ENCODE data around the gene UBL4B. TPM values are rescaled to one million over a fixed set of nuclear protein-coding genes. Genes with fewer than 3 reads are reported as not detected.

Gene UBL4B
- total RNA-seq, 1 experiment from 2014 or later, result 0.07 TPM

GRCh38 chr1:110134050-110134595 lies 21.9 kb downstream of the UBL4B start:
- Histone ChIP-seq H3K9ac (ENCODE audit: low read length) (no peak overlapping the region), H3K27me3 (ENCODE audit: low read length) (peaks cover 52% of the 10 kb centered on the region), H3K36me3 (ENCODE audit: low read depth, low read length) (no peaks in the 10 kb centered on the region), H3K27ac (ENCODE audit: low read length) (no peak overlapping the region), H3K9me3 (ENCODE audit: low read length) (no peaks in the 10 kb centered on the region), H2AFZ (ENCODE audit: low read length) (no peak overlapping the region), H3K79me2 (ENCODE audit: low read length) (no peaks in the 10 kb centered on the region), H3K9me2 (replicated peaks; ENCODE audit: low read length) (no peaks in the 10 kb centered on the region), H3K4me1 (ENCODE audit: insufficient read depth, low read length) (no peaks in the 10 kb centered on the region), H3K4me3 (ENCODE audit: low read length) (no peak overlapping the region), H3K4me2 (ENCODE audit: low read length) (no peak overlapping the region), H4K20me1 (ENCODE audit: low read length) (no peaks in the 10 kb centered on the region), H3F3A (ENCODE audit: low read length, unreplicated experiment) (no peaks in the 10 kb centered on the region)
- intact Hi-C loops (cut with micrococcal nuclease), result no loop called here
- TF ChIP-seq EZH2phosphoT487 (IDR thresholded peaks at IDR 0.05; ENCODE audit: borderline replicate concordance, low read length) (no peak), CTCF (conservative IDR thresholded peaks at IDR 0.05; ENCODE audit: low read depth, low read length) (no peak), EZH2 (IDR thresholded peaks at IDR 0.05; ENCODE audit: low read length, unreplicated experiment) (no peak)
- POLR2A ChIA-PET (ENCODE audit: unreplicated experiment), result no interaction called here
- no peak for DNase-seq
- no peak for ATAC-seq
- CTCF ChIA-PET, result no interaction called here
- BruUV-seq (replicated peaks), result no TSS peak

GRCh38 chr1:110135246-110135645 lies 23.0 kb downstream of the UBL4B start:
- CTCF ChIA-PET, result no interaction called here
- Histone ChIP-seq H3K4me2 (ENCODE audit: low read length) (no peak overlapping the region), H3F3A (ENCODE audit: low read length, unreplicated experiment) (no peaks in the 10 kb centered on the region), H3K9me2 (replicated peaks; ENCODE audit: low read length) (no peaks in the 10 kb centered on the region), H3K36me3 (ENCODE audit: low read depth, low read length) (no peaks in the 10 kb centered on the region), H3K79me2 (ENCODE audit: low read length) (no peaks in the 10 kb centered on the region), H3K9me3 (ENCODE audit: low read length) (no peaks in the 10 kb centered on the region), H3K9ac (ENCODE audit: low read length) (no peak overlapping the region), H4K20me1 (ENCODE audit: low read length) (no peaks in the 10 kb centered on the region), H3K27me3 (ENCODE audit: low read length) (peaks cover 54% of the 10 kb centered on the region), H3K4me3 (ENCODE audit: low read length) (no peak overlapping the region), H3K27ac (ENCODE audit: low read length) (no peak overlapping the region), H3K4me1 (ENCODE audit: insufficient read depth, low read length) (no peaks in the 10 kb centered on the region), H2AFZ (ENCODE audit: low read length) (no peak overlapping the region)
- intact Hi-C loops (cut with micrococcal nuclease), result no loop called here
- no TSS peak for BruUV-seq (replicated peaks)
- no peak for DNase-seq
- TF ChIP-seq EZH2 (IDR thresholded peaks at IDR 0.05; ENCODE audit: low read length, unreplicated experiment), result no peak
- ATAC-seq, result no peak
- POLR2A ChIA-PET (ENCODE audit: unreplicated experiment), result interaction anchor here (0.6 kb wide), 1 partner anchor 41 kb away, joined by 4 read pairs; no protein-coding TSS in a partner anchor

GRCh38 chr1:110135666-110136065 lies 23.4 kb downstream of the UBL4B start:
- no TSS peak for BruUV-seq (replicated peaks)
- intact Hi-C loops (cut with micrococcal nuclease), result no loop called here
- no peak for DNase-seq
- no peak for TF ChIP-seq EZH2 (IDR thresholded peaks at IDR 0.05; ENCODE audit: low read length, unreplicated experiment)
- no peak for TF ChIP-seq EZH2phosphoT487 (IDR thresholded peaks at IDR 0.05; ENCODE audit: borderline replicate concordance, low read length)
- no peak for TF ChIP-seq CTCF (conservative IDR thresholded peaks at IDR 0.05; ENCODE audit: low read depth, low read length)
- no peak for ATAC-seq
- Histone ChIP-seq H2AFZ (ENCODE audit: low read length) (no peak overlapping the region), H3K4me2 (ENCODE audit: low read length) (no peak overlapping the region), H3F3A (ENCODE audit: low read length, unreplicated experiment) (no peaks in the 10 kb centered on the region), H3K4me1 (ENCODE audit: insufficient read depth, low read length) (no peaks in the 10 kb centered on the region), H3K9ac (ENCODE audit: low read length) (no peak overlapping the region), H4K20me1 (ENCODE audit: low read length) (no peaks in the 10 kb centered on the region), H3K9me3 (ENCODE audit: low read length) (no peaks in the 10 kb centered on the region), H3K27me3 (ENCODE audit: low read length) (peaks cover 55% of the 10 kb centered on the region), H3K79me2 (ENCODE audit: low read length) (no peaks in the 10 kb centered on the region), H3K9me2 (replicated peaks; ENCODE audit: low read length) (no peaks in the 10 kb centered on the region), H3K4me3 (ENCODE audit: low read length) (no peak overlapping the region), H3K27ac (ENCODE audit: low read length) (no peak overlapping the region), H3K36me3 (ENCODE audit: low read depth, low read length) (no peaks in the 10 kb centered on the region)
- CTCF ChIA-PET, result no interaction called here
- POLR2A ChIA-PET (ENCODE audit: unreplicated experiment), result no interaction called here
